Endothelial cell of umbilical vein (primary cell): ENCODE measurements around the gene NPSR1. TPM values are rescaled to one million over a fixed set of nuclear protein-coding genes. Genes with fewer than 3 reads are reported as not detected.

Source experiments
- BruUV-seq: library from RNA; stranded (reverse); fragments of 400-500 nt; replicated peaks from 2 replicates; lab custom pipeline; 2021; lab: Mats Ljungman, UMichigan
- CTCF ChIA-PET: fragments of 300-600, 350-600 bp; sonication (Branson Sonifier 250); formaldehyde crosslinking; loops from one replicate; lab custom pipeline; 2021; ENCODE audit warnings: antibody characterized with exemption, inconsistent platforms; lab: Charles Lee
- POLR2A ChIA-PET: fragments of 300-600, 350-600 bp; sonication (Branson Sonifier 250); formaldehyde crosslinking; loops from one replicate; lab custom pipeline; 2021; ENCODE audit warnings: antibody characterized with exemption, inconsistent platforms; lab: Charles Lee
- DNase-seq: peaks from one replicate; pipeline ENCODE4 v3.0.0-alpha.2; 2011; ENCODE audit warnings: low read depth, low spot score
- FAIRE-seq: peaks from 2 replicates; lab custom pipeline; 2011; peaks lifted over from hg19 to GRCh38; lab: Jason Lieb, UNC
- H2AFZ ChIP-seq: 2 replicates; pipeline ENCODE4 v1.6.0; 2012; ENCODE audit warnings: low read depth, low read length, control low read depth, inconsistent platforms
- H3K27ac ChIP-seq: 2 replicates; pipeline ENCODE4 v1.5.1; 2011; ENCODE audit warnings: low read depth, mild to moderate bottlenecking, control low read depth, low read length, moderate library complexity; ENCODE audit not compliant: insufficient read depth
- H3K27me3 ChIP-seq, 2 experiments: 2 replicates each; pipeline versions ENCODE4 v1.6.0 to v1.6.1; 2011; ENCODE audit warnings: low read length in 2 of 2, mixed read lengths in 1 of 2; ENCODE audit not compliant: control insufficient read depth in 2 of 2, insufficient read depth in 2 of 2
- H3K36me3 ChIP-seq, 2 experiments: 2 replicates in 1 of 2; 3 replicates in 1 of 2; pipeline ENCODE4 v1.5.1; 2011; ENCODE audit warnings: low read length in 2 of 2, mild to moderate bottlenecking in 1 of 2, moderate library complexity in 1 of 2; ENCODE audit not compliant: control insufficient read depth in 2 of 2, insufficient read depth in 2 of 2; ENCODE audit errors: extremely low read depth in 1 of 2
- H3K4me1 ChIP-seq: 3 replicates; pipeline ENCODE4 v1.5.1; 2011; ENCODE audit warnings: mild to moderate bottlenecking, low read length; ENCODE audit not compliant: control insufficient read depth, insufficient read depth; ENCODE audit errors: extremely low read depth
- H3K4me2 ChIP-seq: 2 replicates; pipeline ENCODE4 v1.6.1; 2011; ENCODE audit warnings: low read length, control low read depth, mixed read lengths; ENCODE audit not compliant: insufficient read depth
- H3K4me3 ChIP-seq, 3 experiments: fragments of 200-600 bp in 1 of 3; sonication (generic), shearing (Covaris generic) in 1 of 3; replicated peaks in 1 of 3; 2 replicates each; pipeline ENCODE4 v1.5.1; 2011 to 2016; ENCODE audit warnings: control low read depth in 3 of 3, low read length in 3 of 3, mild to moderate bottlenecking in 2 of 3, inconsistent platforms in 1 of 3, low read depth in 1 of 3, moderate library complexity in 1 of 3; ENCODE audit not compliant: insufficient read depth in 1 of 3
- H3K79me2 ChIP-seq: 2 replicates; pipeline ENCODE4 v1.6.0; 2012; ENCODE audit warnings: low read length, inconsistent platforms; ENCODE audit not compliant: control insufficient read depth, insufficient read depth
- H3K9ac ChIP-seq: replicated peaks from 2 replicates; pipeline ENCODE3; 2011; ENCODE audit warnings: low read length, control low read depth; ENCODE audit not compliant: insufficient read depth; ENCODE audit errors: extremely low read depth
- H3K9me1 ChIP-seq: replicated peaks from 3 replicates; pipeline ENCODE4 v1.6.0; 2011; ENCODE audit warnings: mild to moderate bottlenecking, low read length; ENCODE audit not compliant: control insufficient read depth, insufficient read depth; ENCODE audit errors: extremely low read depth
- H3K9me3 ChIP-seq: replicated peaks from 2 replicates; pipeline ENCODE4 v1.5.1; 2012; ENCODE audit warnings: low read length, inconsistent platforms; ENCODE audit not compliant: control insufficient read depth, insufficient read depth
- H4K20me1 ChIP-seq: replicated peaks from 2 replicates; pipeline ENCODE3; 2011; ENCODE audit warnings: mild to moderate bottlenecking, low read length; ENCODE audit not compliant: control insufficient read depth, insufficient read depth; ENCODE audit errors: extremely low read depth
- EZH2 ChIP-seq: IDR thresholded peaks from 2 replicates; pipeline ENCODE4 v1.6.1; 2012; ENCODE audit warnings: borderline replicate concordance, low read depth, mild to moderate bottlenecking, moderate library complexity, low read length, inconsistent platforms; ENCODE audit not compliant: severe bottlenecking
- FOS ChIP-seq: IDR thresholded peaks from 2 replicates; pipeline ENCODE4 v1.6.1; 2011; ENCODE audit warnings: mild to moderate bottlenecking, low read length, moderate library complexity, borderline replicate concordance; ENCODE audit not compliant: insufficient read depth
- GATA2 ChIP-seq: IDR thresholded peaks from 2 replicates; pipeline ENCODE4 v1.7.0; 2011; ENCODE audit warnings: low read depth, mild to moderate bottlenecking, moderate library complexity, mixed read lengths, low read length; ENCODE audit not compliant: insufficient read length, insufficient read depth
- JUN ChIP-seq: IDR thresholded peaks from 2 replicates; pipeline ENCODE4 v1.6.1; 2011; ENCODE audit warnings: borderline replicate concordance, low read depth; ENCODE audit not compliant: insufficient read length, insufficient read depth
- MYC ChIP-seq: IDR thresholded peaks from one replicate; pipeline ENCODE4 v1.6.1; 2011; ENCODE audit warnings: mild to moderate bottlenecking, low read depth, low read length
- POLR2A ChIP-seq: IDR thresholded peaks from 2 replicates; pipeline ENCODE4 v1.6.1; 2012; ENCODE audit warnings: low read depth, mild to moderate bottlenecking, control low read depth, low read length
- POLR2AphosphoS5 ChIP-seq: IDR thresholded peaks from 2 replicates; pipeline ENCODE4 v1.6.1; 2012; ENCODE audit warnings: low read depth, mild to moderate bottlenecking, control low read depth, low read length, moderate library complexity; ENCODE audit not compliant: insufficient read depth
- dilution Hi-C: fragments of 300-500 bp; cut with MboI; formaldehyde crosslinking; loops from one replicate; pipeline ENCODE4 v1.15.0; 2019; ENCODE audit warnings: low sequenced_read_pairs; ENCODE audit not compliant: extremely low pct_ligation_motif_present
- intact Hi-C: fragments of 100-400 bp; cut with micrococcal nuclease; formaldehyde crosslinking; loops from one replicate; pipeline ENCODE4 v1.10.0; 2022
- polyA plus RNA-seq, 4 experiments: library from polyadenylated mRNA; depleted of rRNA in 3 of 4; stranded (reverse) in 3 of 4; unstranded in 1 of 4; fragments of >200 nt; gene quantifications; 2 replicates each; pipeline versions ENCODE4 v1.2.1 to v1.2.3, GENCODE V29; 2011 to 2012; ENCODE audit warnings: missing spikeins in 1 of 4
- total RNA-seq: library from RNA; stranded (reverse); gene quantifications from 2 replicates; pipeline ENCODE4 v1.2.3, GENCODE V29; 2021
- TF ChIP-seq, protein P1 (sequence below), 2 donors: IDR thresholded peaks; 1 replicate in 1 of 2; 2 replicates in 1 of 2; pipeline ENCODE4 v1.5.1; 2011; ENCODE audit warnings: low read length in 2 of 2, mild to moderate bottlenecking in 2 of 2, moderate library complexity in 2 of 2, control low read depth in 1 of 2, inconsistent platforms in 1 of 2, low read depth in 1 of 2; ENCODE audit not compliant: insufficient read depth in 1 of 2; ENCODE audit errors: extremely low read depth in 1 of 2
- TF ChIP-seq, protein P2 (sequence below): IDR thresholded peaks from 2 replicates; pipeline ENCODE4 v1.6.1; 2011; ENCODE audit not compliant: insufficient read depth, insufficient read length

Gene NPSR1
- total and polyA plus RNA-seq, 2 donors (not counting 3 experiments of a cell fraction or from before 2014, with no cell fraction given): not detected

DNA sequence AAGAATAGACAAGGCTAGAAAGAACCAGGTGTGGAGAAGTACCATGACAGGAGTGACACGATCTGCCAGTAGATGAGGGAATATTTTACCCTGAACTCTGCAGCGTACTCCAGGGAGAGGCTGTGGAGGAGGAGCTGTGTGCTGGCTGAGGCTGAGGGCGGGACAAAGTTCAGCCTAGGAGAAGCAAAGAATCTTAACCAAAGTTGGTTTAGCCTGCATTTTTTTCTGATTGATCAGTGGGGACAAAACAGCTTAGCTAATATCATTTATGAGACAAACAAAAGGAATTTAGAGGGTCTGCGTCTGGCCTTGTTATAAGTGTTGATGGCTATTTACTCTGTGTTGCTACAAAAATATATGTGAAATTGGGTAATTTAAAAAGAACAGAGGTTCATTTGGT, 5.2 kb upstream of the NPSR1 start:
- POLR2A ChIA-PET: no interaction called here
- Histone ChIP-seq H3K27me3 (no peaks in the 10 kb centered on the region), H3K9ac (no peak overlapping the region), H3K36me3 (no peaks in the 10 kb centered on the region), H3K9me3 (no peaks in the 10 kb centered on the region), H2AFZ (no peak overlapping the region), H3K4me2 (no peak overlapping the region), H3K27ac (no peak overlapping the region), H3K4me3 (no peak overlapping the region), H3K9me1 (no peaks in the 10 kb centered on the region), H4K20me1 (no peaks in the 10 kb centered on the region), H3K4me1 (no peaks in the 10 kb centered on the region), H3K79me2 (no peaks in the 10 kb centered on the region)
- no TSS peak for BruUV-seq
- dilution Hi-C loops: no loop called here
- DNase-seq (no peak), FAIRE-seq (no peak)
- CTCF ChIA-PET: no interaction called here
- intact Hi-C loops: no loop called here
- TF ChIP-seq GATA2: no peak
- TF ChIP-seq POLR2AphosphoS5: no peak
- TF ChIP-seq EZH2: no peak
- TF ChIP-seq JUN: no peak
- TF ChIP-seq MYC: no peak

DNA sequence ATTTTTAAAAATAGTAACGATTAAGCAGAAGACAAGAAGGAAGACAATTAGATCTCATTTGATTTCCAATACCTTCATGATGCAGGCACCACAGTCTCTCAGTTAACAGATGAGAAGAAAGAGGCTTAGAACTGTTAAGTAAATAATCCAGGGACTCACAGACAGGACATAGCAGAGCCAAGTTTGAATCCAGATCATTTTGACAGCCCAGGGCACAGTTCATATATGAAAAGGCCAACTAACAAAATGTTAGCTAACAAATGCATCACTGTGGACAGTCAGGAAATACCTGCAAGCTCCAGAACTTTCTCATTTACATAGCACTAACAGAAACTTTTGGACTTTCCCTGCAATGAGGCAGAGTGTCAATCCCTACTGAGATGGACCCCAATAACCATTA, 4.2 kb upstream of the NPSR1 start:
- dilution Hi-C loops: no loop called here
- no peaks in the 10 kb centered on the region for H4K20me1 ChIP-seq
- no peaks in the 10 kb centered on the region for H3K36me3 ChIP-seq
- CTCF ChIA-PET: interaction anchor here (0.7 kb wide), 1 partner anchor 70 kb away, joined by 4 read pairs; no protein-coding TSS in a partner anchor
- POLR2A ChIA-PET: no interaction called here
- H3K4me2 ChIP-seq: no peak overlapping the region
- no peak overlapping the region for H3K9ac ChIP-seq
- TF ChIP-seq GATA2: no peak
- TF ChIP-seq, protein P1, sequence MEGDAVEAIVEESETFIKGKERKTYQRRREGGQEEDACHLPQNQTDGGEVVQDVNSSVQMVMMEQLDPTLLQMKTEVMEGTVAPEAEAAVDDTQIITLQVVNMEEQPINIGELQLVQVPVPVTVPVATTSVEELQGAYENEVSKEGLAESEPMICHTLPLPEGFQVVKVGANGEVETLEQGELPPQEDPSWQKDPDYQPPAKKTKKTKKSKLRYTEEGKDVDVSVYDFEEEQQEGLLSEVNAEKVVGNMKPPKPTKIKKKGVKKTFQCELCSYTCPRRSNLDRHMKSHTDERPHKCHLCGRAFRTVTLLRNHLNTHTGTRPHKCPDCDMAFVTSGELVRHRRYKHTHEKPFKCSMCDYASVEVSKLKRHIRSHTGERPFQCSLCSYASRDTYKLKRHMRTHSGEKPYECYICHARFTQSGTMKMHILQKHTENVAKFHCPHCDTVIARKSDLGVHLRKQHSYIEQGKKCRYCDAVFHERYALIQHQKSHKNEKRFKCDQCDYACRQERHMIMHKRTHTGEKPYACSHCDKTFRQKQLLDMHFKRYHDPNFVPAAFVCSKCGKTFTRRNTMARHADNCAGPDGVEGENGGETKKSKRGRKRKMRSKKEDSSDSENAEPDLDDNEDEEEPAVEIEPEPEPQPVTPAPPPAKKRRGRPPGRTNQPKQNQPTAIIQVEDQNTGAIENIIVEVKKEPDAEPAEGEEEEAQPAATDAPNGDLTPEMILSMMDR (IDR thresholded peaks at IDR 0.05; ENCODE audit: extremely low read depth in 1 of 2, insufficient read depth in 1 of 2, low read depth in 1 of 2, low read length in 2 of 2): no peak
- TF ChIP-seq POLR2AphosphoS5: no peak
- TF ChIP-seq, protein P2, sequence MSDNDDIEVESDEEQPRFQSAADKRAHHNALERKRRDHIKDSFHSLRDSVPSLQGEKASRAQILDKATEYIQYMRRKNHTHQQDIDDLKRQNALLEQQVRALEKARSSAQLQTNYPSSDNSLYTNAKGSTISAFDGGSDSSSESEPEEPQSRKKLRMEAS: no peak
- no peak for TF ChIP-seq JUN
- TF ChIP-seq POLR2A: no peak
- TF ChIP-seq FOS: no peak
- TF ChIP-seq MYC: no peak
- no peak for TF ChIP-seq EZH2
- no TSS peak for BruUV-seq
- no peaks in the 10 kb centered on the region for H3K79me2 ChIP-seq
- H3K9me1 ChIP-seq: no peaks in the 10 kb centered on the region
- H3K9me3 ChIP-seq: no peaks in the 10 kb centered on the region
- H3K27ac ChIP-seq: no peak overlapping the region
- DNase-seq: no peak
- no peaks in the 10 kb centered on the region for H3K27me3 ChIP-seq
- intact Hi-C loops: no loop called here
- FAIRE-seq: no peak
- H3K4me1 ChIP-seq: no peaks in the 10 kb centered on the region
- no peak overlapping the region for H2AFZ ChIP-seq
- H3K4me3 ChIP-seq: no peak overlapping the region
